K562 (cell line): ENCODE measurements around the gene CHMP2A. TPM values are rescaled to one million over a fixed set of nuclear protein-coding genes. Genes with fewer than 3 reads are reported as not detected.

ENCODE experiments used
- CTCFL ChIP-seq: IDR thresholded peaks from 2 replicates; pipeline ENCODE4 v1.6.1; 2011; ENCODE audit warnings: borderline replicate concordance, low read depth, mild to moderate bottlenecking, moderate library complexity, low read length; ENCODE audit not compliant: insufficient read depth, poor library complexity, severe bottlenecking
- FIP1L1 ChIP-seq: fragments of 200-400 bp; formaldehyde crosslinking; IDR thresholded peaks from 2 replicates; pipeline ENCODE4 v1.6.1; 2018; ENCODE audit warnings: mild to moderate bottlenecking, low read depth, low read length; ENCODE audit not compliant: poor library complexity, severe bottlenecking
- JUN ChIP-seq, 2 experiments: sonication (generic) in 1 of 2; formaldehyde crosslinking in 1 of 2; IDR thresholded peaks; 2 replicates each; pipeline versions ENCODE4 v1.6.1 to v1.8.0; 2012 to 2022; ENCODE audit warnings: borderline replicate concordance in 2 of 2, mild to moderate bottlenecking in 2 of 2, improper control_type of control experiment in 1 of 2, low read depth in 1 of 2, low read length in 1 of 2, missing genetic modification reagents in 1 of 2
- MEF2D ChIP-seq: conservative IDR thresholded peaks from 2 replicates; pipeline ENCODE4 v1.6.1; 2016; ENCODE audit warnings: low read depth, missing genetic modification characterization, missing compliant biosample characterization
- MTA2 ChIP-seq: fragments of 450-650 bp; IDR thresholded peaks from 2 replicates; pipeline ENCODE4 v1.6.1; 2016; ENCODE audit warnings: low read depth
- SLC30A9 ChIP-seq: fragments of 250-450 bp; sonication (Bioruptor Pico); IDR thresholded peaks from 2 replicates; pipeline ENCODE4 v1.8.0; 2022; ENCODE audit warnings: mild to moderate bottlenecking, moderate library complexity
- SPI1 ChIP-seq: IDR thresholded peaks from 2 replicates; pipeline ENCODE4 v1.6.1; 2011; ENCODE audit warnings: low read depth, low read length, control low read depth, borderline replicate concordance
- TAF15 ChIP-seq: fragments of 200-400 bp; formaldehyde crosslinking; IDR thresholded peaks from 2 replicates; pipeline ENCODE4 v1.6.1; 2017; ENCODE audit warnings: mild to moderate bottlenecking, low read depth, low read length, moderate library complexity
- THAP7 ChIP-seq: fragments of 250-450 bp; sonication (Bioruptor Pico); IDR thresholded peaks from 2 replicates; pipeline ENCODE4 v1.5.0; 2021
- ZBTB26 ChIP-seq: fragments of 450-650 bp; formaldehyde crosslinking; IDR thresholded peaks from 2 replicates; pipeline ENCODE4 v1.4.0; 2022; ENCODE audit warnings: missing genetic modification characterization
- ZNF124 ChIP-seq: sonication (generic); formaldehyde crosslinking; IDR thresholded peaks from 2 replicates; pipeline ENCODE4 v1.8.1; 2022; ENCODE audit warnings: missing genetic modification reagents
- ZNF133 ChIP-seq: fragments of 250-450 bp; sonication (Bioruptor Pico); IDR thresholded peaks from 2 replicates; pipeline ENCODE4 v1.4.0; 2020; ENCODE audit warnings: mild to moderate bottlenecking
- ZNF280A ChIP-seq: fragments of 450-650 bp; IDR thresholded peaks from 2 replicates; pipeline ENCODE4 v1.6.1; 2018; ENCODE audit warnings: mild to moderate bottlenecking, low read depth; ENCODE audit not compliant: partially characterized antibody
- ZNF3 ChIP-seq: fragments of 250-450 bp; sonication (Bioruptor Pico); IDR thresholded peaks from 2 replicates; pipeline ENCODE4 v1.5.0; 2021; ENCODE audit warnings: mild to moderate bottlenecking, moderate library complexity
- ZNF707 ChIP-seq: fragments of 250-450 bp; sonication (Bioruptor Pico); conservative IDR thresholded peaks from 2 replicates; pipeline ENCODE4 v1.8.0; 2022; ENCODE audit warnings: inconsistent platforms, mild to moderate bottlenecking, moderate library complexity
- ZNF830 ChIP-seq: fragments of 250-450 bp; sonication (Bioruptor Pico); IDR thresholded peaks from 2 replicates; pipeline ENCODE4 v1.5.0; 2021; ENCODE audit warnings: mild to moderate bottlenecking
- polyA plus RNA-seq, 8 experiments: library from polyadenylated mRNA; depleted of rRNA in 4 of 8; stranded (reverse) in 5 of 8; unstranded in 3 of 8; fragments of >200 nt; fragmentation: Nextera tagmentation in 2 of 8; fragmentation: Illumina TruSeq in 1 of 8; extraction: Ambion mirVana in 2 of 8; extraction: Trizol in 1 of 8; gene quantifications; 2 replicates each; pipeline versions ENCODE4 v1.2.1 to v1.2.3, GENCODE V29; 2011 to 2014; ENCODE audit warnings: inconsistent platforms in 1 of 8, missing spikeins in 1 of 8
- total RNA-seq, 7 experiments: library from RNA; depleted of rRNA in 6 of 7; stranded (reverse); fragments of >200 nt in 6 of 7; fragmentation: Illumina TruSeq in 2 of 7; extraction: Trizol in 2 of 7; gene quantifications; 2 replicates each; pipeline versions ENCODE4 v1.2.1 to v1.2.3, GENCODE V29; 2011 to 2021; ENCODE audit warnings: low replicate concordance in 1 of 7
- TF ChIP-seq, protein P1 (sequence below): fragments of 150-350 bp; IDR thresholded peaks from 2 replicates; pipeline ENCODE4 v1.6.1; 2014; ENCODE audit warnings: low read depth, mild to moderate bottlenecking, low read length, borderline replicate concordance

The CHMP2A gene
- total and polyA plus RNA-seq, 9 of the 15 experiments (the other 6 are each of a cell fraction or from before 2014, with no cell fraction given) = 57.6 to 159 (median 87.2) TPM

GRCh38 chr19:58572818-58573657 lies 18.1 kb upstream of the CHMP2A start, which contains the start of gene MZF1 (continued):
- TF ChIP-seq, protein P1, sequence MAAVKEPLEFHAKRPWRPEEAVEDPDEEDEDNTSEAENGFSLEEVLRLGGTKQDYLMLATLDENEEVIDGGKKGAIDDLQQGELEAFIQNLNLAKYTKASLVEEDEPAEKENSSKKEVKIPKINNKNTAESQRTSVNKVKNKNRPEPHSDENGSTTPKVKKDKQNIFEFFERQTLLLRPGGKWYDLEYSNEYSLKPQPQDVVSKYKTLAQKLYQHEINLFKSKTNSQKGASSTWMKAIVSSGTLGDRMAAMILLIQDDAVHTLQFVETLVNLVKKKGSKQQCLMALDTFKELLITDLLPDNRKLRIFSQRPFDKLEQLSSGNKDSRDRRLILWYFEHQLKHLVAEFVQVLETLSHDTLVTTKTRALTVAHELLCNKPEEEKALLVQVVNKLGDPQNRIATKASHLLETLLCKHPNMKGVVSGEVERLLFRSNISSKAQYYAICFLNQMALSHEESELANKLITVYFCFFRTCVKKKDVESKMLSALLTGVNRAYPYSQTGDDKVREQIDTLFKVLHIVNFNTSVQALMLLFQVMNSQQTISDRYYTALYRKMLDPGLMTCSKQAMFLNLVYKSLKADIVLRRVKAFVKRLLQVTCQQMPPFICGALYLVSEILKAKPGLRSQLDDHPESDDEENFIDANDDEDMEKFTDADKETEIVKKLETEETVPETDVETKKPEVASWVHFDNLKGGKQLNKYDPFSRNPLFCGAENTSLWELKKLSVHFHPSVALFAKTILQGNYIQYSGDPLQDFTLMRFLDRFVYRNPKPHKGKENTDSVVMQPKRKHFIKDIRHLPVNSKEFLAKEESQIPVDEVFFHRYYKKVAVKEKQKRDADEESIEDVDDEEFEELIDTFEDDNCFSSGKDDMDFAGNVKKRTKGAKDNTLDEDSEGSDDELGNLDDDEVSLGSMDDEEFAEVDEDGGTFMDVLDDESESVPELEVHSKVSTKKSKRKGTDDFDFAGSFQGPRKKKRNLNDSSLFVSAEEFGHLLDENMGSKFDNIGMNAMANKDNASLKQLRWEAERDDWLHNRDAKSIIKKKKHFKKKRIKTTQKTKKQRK = no peak
- TF ChIP-seq CTCFL (peak; percentile 42), MEF2D (peak; percentile 56; the same call in 1 of the 2 replicates), ZBTB26 (CRISPR knock-in tag) (peak; percentile 90), SPI1 (peak; percentile 42; the same call in 1 of the 2 replicates), ZNF133 (CRISPR knock-in tag) (no peak), SLC30A9 (CRISPR knock-in tag) (no peak), TAF15 (no peak), ZNF3 (CRISPR knock-in tag) (no peak), ZNF707 (no peak), ZNF280A (no peak), ZNF124 (CRISPR knock-in tag) (no peak), THAP7 (CRISPR knock-in tag) (no peak), MTA2 (no peak), JUN (IDR thresholded peaks at IDR 0.05; ENCODE audit: borderline replicate concordance, low read depth, low read length) (peak; percentile 65), JUN (CRISPR knock-in tag; IDR thresholded peaks at IDR 0.05; ENCODE audit: borderline replicate concordance) (peak; percentile 64; the same call in 1 of the 2 replicates), ZNF830 (CRISPR knock-in tag) (no peak), FIP1L1 (peak; percentile 18)
